ENCODE data around the gene PPP3R1. TPM values are rescaled to one million over a fixed set of nuclear protein-coding genes. Genes with fewer than 3 reads are reported as not detected.

PPP3R1 gene
- total RNA-seq, 1 donor from 2014 or later: 39.1 TPM

DNA sequence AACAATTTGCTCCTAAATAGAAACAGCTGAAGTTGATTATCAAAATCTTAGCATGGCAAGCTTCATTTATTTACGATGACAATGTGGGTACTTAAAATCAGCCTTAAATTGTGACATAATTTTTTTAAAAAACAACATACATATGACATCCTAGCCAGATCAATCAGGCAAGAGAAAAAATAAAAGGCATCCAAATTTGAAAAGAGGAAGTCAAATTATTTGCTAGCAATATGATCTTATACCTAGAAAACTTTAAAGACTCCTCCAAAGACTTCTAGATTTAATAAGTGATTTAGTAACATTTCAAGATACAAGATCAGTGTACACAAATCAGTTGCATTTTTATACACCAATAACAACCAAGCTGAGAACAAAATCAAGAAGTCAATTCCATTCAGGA, 14.3 kb upstream of the PPP3R1 start:
- Histone ChIP-seq H3K36me3 (ENCODE audit: control insufficient read depth in 3 of 3, insufficient read depth in 3 of 3, low read length in 3 of 3) (no peaks in the 10 kb centered on the region), H3K4me3 (ENCODE audit: low read length in 3 of 3) (no peak overlapping the region), H3K9ac (ENCODE audit: low read depth in 1 of 3, low read length in 3 of 3) (no peak overlapping the region), H3K27me3 (ENCODE audit: control insufficient read depth in 3 of 3, insufficient read depth in 3 of 3, low read length in 3 of 3) (no peaks in the 10 kb centered on the region), H3K4me1 (ENCODE audit: control insufficient read depth in 3 of 3, insufficient read depth in 3 of 3, low read length in 3 of 3) (no peaks in the 10 kb centered on the region), H3K9me3 (ENCODE audit: control insufficient read depth in 3 of 3, low read length in 3 of 3) (no peaks in the 10 kb centered on the region), H3K27ac (ENCODE audit: low read depth, low read length) (no peak overlapping the region)

DNA sequence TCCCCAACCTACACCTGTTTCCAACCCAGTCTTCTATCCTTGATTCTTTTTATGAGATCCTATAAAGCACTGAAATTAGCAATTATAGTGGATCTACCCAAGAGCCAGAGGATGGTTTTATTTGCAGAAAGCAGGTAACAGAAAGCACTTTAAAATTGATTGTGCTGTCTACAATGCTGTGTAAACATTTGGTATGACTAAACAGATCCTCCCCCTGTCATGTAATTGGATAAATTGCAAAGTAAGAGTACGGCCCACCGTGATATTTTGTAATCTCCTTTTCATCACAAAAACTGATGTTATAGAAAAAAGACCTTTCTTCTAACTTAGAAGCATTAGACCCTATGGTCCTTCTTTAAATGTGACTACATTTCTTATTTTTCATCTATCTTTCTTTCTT, 11.3 kb upstream of the PPP3R1 start:
- H3K4me3 ChIP-seq (ENCODE audit: low read length in 3 of 3): no peak overlapping the region
- H3K27ac ChIP-seq (ENCODE audit: low read depth, low read length): no peak overlapping the region
- H3K36me3 ChIP-seq (ENCODE audit: control insufficient read depth in 3 of 3, insufficient read depth in 3 of 3, low read length in 3 of 3): no peaks in the 10 kb centered on the region
- H3K4me1 ChIP-seq (ENCODE audit: control insufficient read depth in 3 of 3, insufficient read depth in 3 of 3, low read length in 3 of 3): no peaks in the 10 kb centered on the region
- H3K9ac ChIP-seq (ENCODE audit: low read depth in 1 of 3, low read length in 3 of 3): no peak overlapping the region
- no peaks in the 10 kb centered on the region for H3K27me3 ChIP-seq (ENCODE audit: control insufficient read depth in 3 of 3, insufficient read depth in 3 of 3, low read length in 3 of 3)
- H3K9me3 ChIP-seq (ENCODE audit: control insufficient read depth in 3 of 3, low read length in 3 of 3): no peaks in the 10 kb centered on the region

GRCh38 chr2:68258851-68259250, 6.5 kb upstream of the PPP3R1 start:
- Histone ChIP-seq H3K4me1 (ENCODE audit: control insufficient read depth in 3 of 3, insufficient read depth in 3 of 3, low read length in 3 of 3) (peaks cover 0 to 3% (median 0%) of the 10 kb centered on the region in 3 donors), H3K27me3 (ENCODE audit: control insufficient read depth in 3 of 3, insufficient read depth in 3 of 3, low read length in 3 of 3) (no peaks in the 10 kb centered on the region), H3K27ac (ENCODE audit: low read depth, low read length) (no peak overlapping the region), H3K9ac (ENCODE audit: low read depth in 1 of 3, low read length in 3 of 3) (no peak overlapping the region), H3K9me3 (ENCODE audit: control insufficient read depth in 3 of 3, low read length in 3 of 3) (no peaks in the 10 kb centered on the region), H3K4me3 (ENCODE audit: low read length in 3 of 3) (no peak overlapping the region), H3K36me3 (ENCODE audit: control insufficient read depth in 3 of 3, insufficient read depth in 3 of 3, low read length in 3 of 3) (no peaks in the 10 kb centered on the region)

DNA sequence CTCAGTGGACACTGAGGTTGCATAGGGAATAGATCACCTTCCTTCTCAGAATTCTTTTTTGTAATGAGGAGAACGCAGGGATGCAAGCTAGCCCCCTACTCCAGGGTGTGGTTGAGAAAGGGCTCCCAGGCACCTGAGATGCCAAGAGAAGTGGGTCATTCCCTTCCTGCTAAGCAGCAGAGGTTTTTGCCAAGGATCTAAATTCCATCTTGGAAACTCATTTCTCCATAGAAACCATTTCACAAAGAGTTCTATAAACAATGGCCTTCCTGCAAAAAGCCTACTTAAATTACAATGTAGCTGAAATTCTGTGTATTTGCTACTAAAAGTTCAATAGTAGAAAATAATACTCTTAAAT, 3.7 kb upstream of the PPP3R1 start:
- no peak overlapping the region for H3K9ac ChIP-seq (ENCODE audit: low read depth in 1 of 3, low read length in 3 of 3)
- no peak overlapping the region for H3K4me3 ChIP-seq (ENCODE audit: low read length in 3 of 3)
- no peaks in the 10 kb centered on the region for H3K9me3 ChIP-seq (ENCODE audit: control insufficient read depth in 3 of 3, low read length in 3 of 3)
- H3K4me1 ChIP-seq (ENCODE audit: control insufficient read depth in 3 of 3, insufficient read depth in 3 of 3, low read length in 3 of 3): peaks cover 0 to 7% (median 0%) of the 10 kb centered on the region in 3 donors
- H3K27ac ChIP-seq (ENCODE audit: low read depth, low read length): no peak overlapping the region
- H3K36me3 ChIP-seq (ENCODE audit: control insufficient read depth in 3 of 3, insufficient read depth in 3 of 3, low read length in 3 of 3): no peaks in the 10 kb centered on the region
- no peaks in the 10 kb centered on the region for H3K27me3 ChIP-seq (ENCODE audit: control insufficient read depth in 3 of 3, insufficient read depth in 3 of 3, low read length in 3 of 3)

DNA sequence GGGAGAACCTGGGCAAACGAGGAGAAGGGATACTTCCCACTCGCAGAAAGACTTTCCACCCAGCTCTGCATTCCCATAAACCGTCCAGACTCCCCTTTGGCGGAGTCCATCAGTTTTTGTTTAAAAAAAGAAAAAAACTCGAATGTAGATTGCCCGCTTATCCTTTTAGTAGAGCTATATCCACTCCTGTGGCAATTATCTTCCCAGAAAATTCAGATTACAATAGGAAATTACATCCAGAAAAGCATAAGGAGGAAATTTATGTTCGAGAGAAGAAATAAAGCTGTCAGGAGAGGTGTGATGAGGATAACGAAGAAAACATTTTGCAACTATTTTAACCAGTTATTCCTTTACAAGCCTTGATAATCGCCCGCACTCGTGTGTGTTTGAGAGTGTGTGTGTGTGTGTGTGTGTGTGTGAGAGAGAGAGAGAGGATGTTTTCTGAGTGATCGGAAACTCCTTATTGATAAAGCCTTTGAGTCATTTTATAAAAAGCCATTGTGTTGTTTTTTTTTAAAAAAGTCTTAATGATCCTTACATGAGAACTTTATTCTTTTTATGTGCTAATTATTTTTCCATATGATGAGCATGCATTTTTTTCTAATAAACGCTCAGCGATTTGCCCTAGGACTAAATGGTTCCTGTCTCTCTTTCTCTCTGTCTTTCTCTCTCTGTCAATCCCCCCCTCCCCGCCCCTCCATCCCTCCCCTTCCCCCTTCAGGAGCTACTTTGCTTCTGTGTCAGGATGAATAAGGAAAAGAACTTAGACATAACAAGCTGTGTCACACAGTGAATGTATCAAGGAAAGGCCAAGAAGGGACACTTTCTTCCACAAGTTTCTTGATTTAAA, 1.1 kb upstream of the PPP3R1 start:
- Histone ChIP-seq H3K4me3 (ENCODE audit: low read length in 3 of 3) (peak overlapping the region; percentile 92 to 96 (median 95)), H3K27me3 (ENCODE audit: control insufficient read depth in 3 of 3, insufficient read depth in 3 of 3, low read length in 3 of 3) (no peaks in the 10 kb centered on the region), H3K4me1 (ENCODE audit: control insufficient read depth in 3 of 3, insufficient read depth in 3 of 3, low read length in 3 of 3) (peaks cover 14 to 26% (median 20%) of the 10 kb centered on the region in 3 donors), H3K9ac (ENCODE audit: low read depth in 1 of 3, low read length in 3 of 3) (peak overlapping the region; percentile 90 to 93 (median 92)), H3K9me3 (ENCODE audit: control insufficient read depth in 3 of 3, low read length in 3 of 3) (no peaks in the 10 kb centered on the region), H3K27ac (ENCODE audit: low read depth, low read length) (peak overlapping the region; percentile 92), H3K36me3 (ENCODE audit: control insufficient read depth in 3 of 3, insufficient read depth in 3 of 3, low read length in 3 of 3) (no peaks in the 10 kb centered on the region)

DNA sequence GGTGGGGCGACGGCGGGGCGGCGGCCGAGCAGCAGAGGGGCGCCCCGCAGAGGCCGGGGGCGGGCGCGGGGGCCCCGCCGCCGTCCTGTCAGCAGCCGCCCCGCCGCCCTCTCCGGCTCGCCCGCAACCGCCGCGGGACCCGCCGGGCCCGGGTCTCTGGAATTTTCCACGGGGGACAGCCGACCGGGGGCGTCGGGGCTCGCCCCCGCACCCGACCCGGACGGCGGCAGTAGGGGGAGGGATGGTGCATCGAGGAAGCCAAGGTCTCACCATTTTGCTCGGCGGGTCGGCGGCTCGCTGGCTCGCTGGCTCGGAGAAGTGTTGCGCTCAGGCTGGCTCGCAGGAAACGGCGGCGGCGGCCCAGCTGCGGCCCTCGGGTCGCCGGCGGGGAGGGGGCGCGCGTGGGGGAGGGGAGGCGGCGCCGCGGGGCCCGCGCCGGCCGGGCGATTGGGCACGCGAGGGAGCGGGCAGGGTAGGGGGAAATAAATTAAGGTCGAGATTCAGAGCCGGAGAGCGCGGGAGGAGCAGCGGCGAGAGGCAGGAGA, 405 bp downstream of the PPP3R1 start:
- Histone ChIP-seq H3K9ac (ENCODE audit: low read depth in 1 of 3, low read length in 3 of 3) (peak overlapping the region; percentile 88 to 92 (median 91)), H3K4me3 (ENCODE audit: low read length in 3 of 3) (peak overlapping the region; percentile 79 to 94 (median 84)), H3K27me3 (ENCODE audit: control insufficient read depth in 3 of 3, insufficient read depth in 3 of 3, low read length in 3 of 3) (no peaks in the 10 kb centered on the region), H3K9me3 (ENCODE audit: control insufficient read depth in 3 of 3, low read length in 3 of 3) (no peaks in the 10 kb centered on the region), H3K36me3 (ENCODE audit: control insufficient read depth in 3 of 3, insufficient read depth in 3 of 3, low read length in 3 of 3) (no peaks in the 10 kb centered on the region), H3K4me1 (ENCODE audit: control insufficient read depth in 3 of 3, insufficient read depth in 3 of 3, low read length in 3 of 3) (peaks cover 23 to 40% (median 34%) of the 10 kb centered on the region in 3 donors), H3K27ac (ENCODE audit: low read depth, low read length) (peak overlapping the region; percentile 92)

DNA sequence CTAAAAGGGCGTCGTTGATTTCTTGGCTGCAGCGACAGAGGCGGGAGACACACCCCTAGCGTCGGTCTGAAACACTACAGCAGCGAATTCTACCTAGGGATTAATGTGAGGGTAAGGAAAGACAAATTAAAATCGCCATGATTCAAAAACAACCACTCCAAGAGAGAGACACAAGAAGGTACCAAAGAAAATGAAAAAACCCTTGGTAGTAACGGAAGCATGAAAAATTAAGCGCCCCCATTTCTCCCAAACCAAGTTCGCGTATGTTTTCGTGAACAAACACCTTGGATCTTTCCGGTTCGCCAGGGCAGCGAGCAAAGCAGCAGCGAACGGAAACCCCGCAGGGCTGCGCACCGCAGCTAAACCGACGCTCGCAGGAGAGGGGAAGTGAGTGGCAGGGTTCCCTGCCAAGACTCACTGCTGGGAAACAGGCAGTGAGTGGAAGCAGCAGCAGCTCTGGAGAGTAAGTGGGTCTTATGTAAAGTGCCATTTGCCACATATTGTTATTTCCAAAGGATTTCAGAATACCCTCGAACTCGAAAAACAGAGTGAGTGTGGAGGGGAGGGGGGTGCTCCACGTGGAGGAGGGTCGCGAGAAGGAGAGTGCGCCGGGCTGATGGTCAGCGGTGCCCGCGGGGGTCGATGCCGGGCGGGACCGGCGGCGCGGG, 1.0 kb downstream of the PPP3R1 start:
- H3K27me3 ChIP-seq (ENCODE audit: control insufficient read depth in 3 of 3, insufficient read depth in 3 of 3, low read length in 3 of 3): no peaks in the 10 kb centered on the region
- no peaks in the 10 kb centered on the region for H3K9me3 ChIP-seq (ENCODE audit: control insufficient read depth in 3 of 3, low read length in 3 of 3)
- peak overlapping the region; percentile 92 for H3K27ac ChIP-seq (ENCODE audit: low read depth, low read length)
- peaks cover 27 to 43% (median 40%) of the 10 kb centered on the region in 3 donors for H3K4me1 ChIP-seq (ENCODE audit: control insufficient read depth in 3 of 3, insufficient read depth in 3 of 3, low read length in 3 of 3)
- H3K9ac ChIP-seq (ENCODE audit: low read depth in 1 of 3, low read length in 3 of 3): peak overlapping the region; percentile 88 to 92 (median 91)
- no peaks in the 10 kb centered on the region for H3K36me3 ChIP-seq (ENCODE audit: control insufficient read depth in 3 of 3, insufficient read depth in 3 of 3, low read length in 3 of 3)
- peak overlapping the region; percentile 79 to 94 (median 84) for H3K4me3 ChIP-seq (ENCODE audit: low read length in 3 of 3)

DNA sequence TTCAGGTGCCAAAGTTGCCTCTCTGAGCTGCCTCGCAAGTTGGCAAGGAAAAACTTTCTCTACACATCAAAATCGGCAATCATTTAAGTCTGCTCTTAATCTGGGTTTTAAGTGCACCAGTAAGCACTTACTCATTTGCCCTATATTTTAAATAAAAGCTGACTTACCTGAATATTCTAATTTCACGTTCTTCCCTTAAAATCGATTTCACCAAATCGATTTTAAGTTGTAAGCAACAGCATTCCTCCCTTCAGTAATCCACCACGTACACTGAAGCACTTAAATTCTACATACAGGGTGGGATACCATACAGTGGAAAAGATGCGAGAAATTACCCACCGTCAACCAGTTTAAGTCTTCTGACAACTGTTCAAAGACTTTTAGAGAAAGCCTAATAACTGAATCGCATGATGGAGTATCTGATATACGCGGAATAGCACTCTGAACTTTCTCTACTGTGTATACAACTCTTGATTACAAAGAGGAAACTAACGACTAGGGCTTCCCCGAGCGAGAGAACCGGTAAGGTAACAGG, 1.6 kb downstream of the PPP3R1 start:
- Histone ChIP-seq H3K27me3 (ENCODE audit: control insufficient read depth in 3 of 3, insufficient read depth in 3 of 3, low read length in 3 of 3) (no peaks in the 10 kb centered on the region), H3K4me1 (ENCODE audit: control insufficient read depth in 3 of 3, insufficient read depth in 3 of 3, low read length in 3 of 3) (peaks cover 27 to 45% (median 44%) of the 10 kb centered on the region in 3 donors), H3K36me3 (ENCODE audit: control insufficient read depth in 3 of 3, insufficient read depth in 3 of 3, low read length in 3 of 3) (no peaks in the 10 kb centered on the region), H3K4me3 (ENCODE audit: low read length in 3 of 3) (peak overlapping the region; percentile 79 to 94 (median 84)), H3K9ac (ENCODE audit: low read depth in 1 of 3, low read length in 3 of 3) (peak overlapping the region; percentile 88 to 92 (median 91)), H3K27ac (ENCODE audit: low read depth, low read length) (peak overlapping the region; percentile 92), H3K9me3 (ENCODE audit: control insufficient read depth in 3 of 3, low read length in 3 of 3) (no peaks in the 10 kb centered on the region)

- Histone ChIP-seq H3K4me3 (ENCODE audit: low read length in 3 of 3) (peak overlapping the region; percentile 79 to 94 (median 84)), H3K27ac (ENCODE audit: low read depth, low read length) (peak overlapping the region; percentile 92), H3K9ac (ENCODE audit: low read depth in 1 of 3, low read length in 3 of 3) (peak overlapping the region; percentile 88 to 92 (median 91)), H3K9me3 (ENCODE audit: control insufficient read depth in 3 of 3, low read length in 3 of 3) (no peaks in the 10 kb centered on the region), H3K4me1 (ENCODE audit: control insufficient read depth in 3 of 3, insufficient read depth in 3 of 3, low read length in 3 of 3) (peaks cover 27 to 49% (median 44%) of the 10 kb centered on the region in 3 donors), H3K27me3 (ENCODE audit: control insufficient read depth in 3 of 3, insufficient read depth in 3 of 3, low read length in 3 of 3) (no peaks in the 10 kb centered on the region), H3K36me3 (ENCODE audit: control insufficient read depth in 3 of 3, insufficient read depth in 3 of 3, low read length in 3 of 3) (no peaks in the 10 kb centered on the region)
These were observed 2.1 kb downstream of the PPP3R1 start for GRCh38 chr2:68250196-68250595.
